HS-27A (cell line): ENCODE measurements around the gene NAIF1.

Experiments used
- DNase-seq: peaks from one replicate; pipeline ENCODE4 v3.0.0-alpha.2; 2012; ENCODE audit warnings: low read depth, missing footprints

NAIF1 gene

DNA sequence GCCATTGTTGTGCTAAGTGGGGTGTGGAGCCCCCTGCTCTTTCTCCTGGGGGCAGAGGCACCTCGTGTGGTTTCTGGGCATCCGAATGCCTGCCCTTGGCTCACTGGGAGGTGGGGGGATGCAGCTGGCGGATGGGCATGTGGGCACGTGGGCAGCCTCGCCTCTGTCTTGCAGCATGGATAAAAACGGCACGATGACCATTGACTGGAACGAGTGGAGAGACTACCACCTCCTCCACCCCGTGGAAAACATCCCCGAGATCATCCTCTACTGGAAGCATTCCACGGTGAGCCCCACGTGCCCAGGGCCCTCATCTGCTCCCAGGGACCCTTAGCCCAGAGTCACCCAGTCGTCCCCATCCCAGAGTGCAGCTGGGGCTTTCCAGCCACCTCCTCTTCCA is 35.1 kb upstream of the NAIF1 start:
- no peak for DNase-seq

DNA sequence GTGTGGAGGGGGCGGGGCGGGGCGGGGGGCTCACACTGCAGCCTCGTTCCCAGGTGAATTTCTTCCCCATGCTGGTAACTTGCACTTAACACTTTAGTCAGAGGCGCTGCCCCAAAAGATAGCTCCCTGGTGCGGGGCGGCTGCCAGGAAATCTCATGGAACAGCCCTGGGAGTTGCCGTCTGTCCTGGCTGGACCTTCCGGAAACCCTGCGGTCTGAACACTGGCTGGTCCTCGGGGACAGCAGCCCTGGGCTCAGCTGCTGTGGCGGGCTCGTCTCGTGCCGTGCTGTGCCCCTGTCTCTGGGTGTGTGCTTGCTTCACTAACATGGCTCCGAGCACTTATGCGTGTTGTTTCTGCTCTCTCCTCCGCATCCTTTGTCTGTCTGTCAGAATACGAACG is 34.6 kb upstream of the NAIF1 start:
- no peak for DNase-seq

DNA sequence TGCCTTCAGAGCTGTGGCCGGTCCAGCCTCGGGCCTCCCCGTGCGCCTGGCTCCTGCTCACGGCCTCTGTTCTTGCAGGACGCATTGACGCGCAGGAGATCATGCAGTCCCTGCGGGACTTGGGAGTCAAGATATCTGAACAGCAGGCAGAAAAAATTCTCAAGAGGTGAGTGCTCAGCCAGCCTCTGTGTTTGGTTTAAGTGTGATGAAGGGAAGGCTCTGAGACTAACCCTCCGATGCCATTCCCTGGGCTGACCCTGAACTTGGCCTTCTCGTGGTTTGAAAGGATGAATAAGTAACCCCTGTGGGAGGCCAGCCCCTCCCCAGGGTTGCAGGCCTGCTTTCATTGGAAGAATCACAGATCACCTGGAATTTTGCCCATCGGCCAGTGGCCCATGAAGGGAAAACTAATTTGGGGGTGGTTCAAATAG is 34.1 kb upstream of the NAIF1 start:
- DNase-seq, result no peak

DNA sequence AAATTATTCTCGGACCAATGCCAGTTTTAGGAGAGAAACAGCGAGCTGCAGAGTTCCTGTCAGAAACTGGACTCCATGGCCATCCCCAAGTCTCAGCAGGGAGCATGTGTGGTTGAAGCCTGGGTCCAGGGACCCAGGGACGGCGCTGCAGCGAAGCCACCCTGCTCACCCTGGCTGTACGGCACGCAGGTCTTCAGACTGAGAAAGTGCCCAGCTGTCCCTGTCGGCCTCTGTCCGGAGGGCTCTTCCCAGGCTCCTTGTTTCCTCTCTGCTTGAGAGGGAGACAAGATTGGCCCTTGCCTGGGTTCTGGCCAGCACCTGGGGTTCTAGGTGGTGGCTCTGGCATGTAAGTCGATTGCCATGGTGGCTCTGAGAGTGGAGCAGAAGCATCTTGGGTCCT is 33.5 kb upstream of the NAIF1 start:
- DNase-seq, result no peak

DNA sequence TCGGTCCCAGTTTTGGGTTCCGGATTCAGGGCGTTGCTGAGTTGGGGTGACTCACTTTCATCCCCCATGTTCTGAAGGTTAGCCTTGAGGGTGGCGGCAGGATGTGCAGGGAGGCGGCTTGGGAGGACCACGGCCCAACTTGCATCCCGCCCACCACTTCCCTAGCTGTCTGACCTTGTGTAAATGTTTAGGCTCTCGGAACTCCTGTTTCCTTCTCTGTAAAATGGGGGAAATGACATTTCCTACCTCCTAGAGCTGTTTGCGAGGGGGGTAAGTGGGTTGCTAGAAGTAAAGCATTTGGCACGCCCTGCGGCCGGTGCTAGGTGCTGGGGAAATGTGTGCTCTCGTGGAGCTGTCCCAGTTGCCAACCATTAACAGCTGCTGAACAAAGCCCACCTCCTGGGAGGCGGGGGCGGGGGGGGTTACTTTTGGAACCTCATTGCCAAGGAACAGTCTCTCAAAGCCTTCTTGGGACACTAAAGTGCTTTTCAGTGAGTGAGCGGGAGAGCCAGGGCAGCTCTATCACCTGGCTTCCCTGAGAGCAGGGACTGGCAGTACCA is 32.9 kb upstream of the NAIF1 start:
- DNase-seq, result no peak

DNA sequence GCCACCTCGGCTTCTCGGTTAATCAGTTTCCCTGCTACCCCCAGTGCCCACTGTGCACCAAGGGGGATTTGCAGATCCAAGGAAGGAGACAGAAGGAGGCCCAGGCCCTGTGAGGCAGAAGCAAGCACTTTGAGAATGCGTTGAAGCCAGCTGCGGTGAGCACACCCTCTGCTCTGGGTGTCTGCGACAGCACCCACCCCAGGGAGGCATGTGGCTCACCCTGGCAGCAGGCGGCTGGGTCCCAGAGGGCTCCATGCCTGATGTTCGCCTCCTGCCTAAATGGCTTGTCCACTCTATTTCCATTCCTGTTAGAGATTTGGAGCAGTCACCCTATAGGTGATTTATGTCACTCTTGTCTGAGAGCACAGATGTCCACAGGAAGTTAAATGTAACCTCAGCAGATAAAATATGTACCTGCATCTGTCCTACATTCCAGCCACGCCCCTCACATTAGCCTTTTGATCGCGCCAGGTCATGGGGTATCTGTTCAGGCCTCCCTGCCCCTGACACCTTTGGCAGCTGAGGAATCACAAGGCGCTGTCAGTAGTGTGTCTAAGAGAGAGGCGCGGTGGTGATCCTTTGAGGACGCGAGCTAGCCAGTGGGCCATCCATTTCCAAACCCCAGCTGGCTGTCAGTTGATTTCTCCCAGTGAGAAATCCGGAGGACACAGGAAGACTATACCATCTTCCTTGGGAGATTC is 32.3 kb upstream of the NAIF1 start:
- peak; percentile 40 for DNase-seq

DNA sequence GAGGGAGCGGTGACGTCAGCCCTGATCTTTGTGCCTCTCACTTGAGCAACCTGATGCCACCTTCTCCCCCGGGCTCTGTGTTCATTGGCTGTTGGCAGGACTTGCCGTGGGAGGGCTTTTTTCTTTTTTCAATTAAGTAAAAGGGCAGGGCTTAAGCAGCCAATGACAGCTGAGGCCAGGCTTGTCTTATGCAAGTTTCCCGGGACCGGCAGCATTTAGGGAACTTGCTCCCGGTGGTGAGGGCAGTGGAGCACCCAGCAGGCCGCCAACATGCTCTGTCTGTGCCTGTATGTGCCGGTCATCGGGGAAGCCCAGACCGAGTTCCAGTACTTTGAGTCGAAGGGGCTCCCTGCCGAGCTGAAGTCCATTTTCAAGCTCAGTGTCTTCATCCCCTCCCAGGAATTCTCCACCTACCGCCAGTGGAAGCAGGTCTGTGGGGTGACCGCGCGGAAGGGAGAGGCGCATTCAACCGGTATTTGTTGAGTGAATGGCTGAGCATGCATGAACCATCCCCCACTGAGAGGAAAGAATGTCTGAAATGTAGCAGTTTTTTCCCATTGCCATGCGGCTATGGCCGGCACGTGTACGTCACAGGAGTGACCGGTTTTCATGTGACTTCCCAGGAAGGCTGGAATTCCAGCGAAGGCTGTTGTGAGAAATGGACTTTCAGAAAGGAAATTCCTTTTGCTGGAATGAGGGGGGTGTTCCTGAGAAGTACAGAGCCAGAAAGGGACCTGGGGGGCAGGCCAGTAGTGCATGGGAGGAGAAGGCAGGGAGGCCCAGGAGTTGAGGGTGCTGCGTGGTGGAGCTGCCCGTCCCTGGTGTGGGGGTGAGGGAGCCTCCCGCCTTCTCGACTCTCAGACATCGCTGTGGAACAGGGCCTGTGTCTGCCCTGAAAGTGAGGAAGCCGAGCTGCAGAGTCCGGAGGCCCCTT is 31.4 kb upstream of the NAIF1 start:
- peak; percentile 95 for DNase-seq

DNA sequence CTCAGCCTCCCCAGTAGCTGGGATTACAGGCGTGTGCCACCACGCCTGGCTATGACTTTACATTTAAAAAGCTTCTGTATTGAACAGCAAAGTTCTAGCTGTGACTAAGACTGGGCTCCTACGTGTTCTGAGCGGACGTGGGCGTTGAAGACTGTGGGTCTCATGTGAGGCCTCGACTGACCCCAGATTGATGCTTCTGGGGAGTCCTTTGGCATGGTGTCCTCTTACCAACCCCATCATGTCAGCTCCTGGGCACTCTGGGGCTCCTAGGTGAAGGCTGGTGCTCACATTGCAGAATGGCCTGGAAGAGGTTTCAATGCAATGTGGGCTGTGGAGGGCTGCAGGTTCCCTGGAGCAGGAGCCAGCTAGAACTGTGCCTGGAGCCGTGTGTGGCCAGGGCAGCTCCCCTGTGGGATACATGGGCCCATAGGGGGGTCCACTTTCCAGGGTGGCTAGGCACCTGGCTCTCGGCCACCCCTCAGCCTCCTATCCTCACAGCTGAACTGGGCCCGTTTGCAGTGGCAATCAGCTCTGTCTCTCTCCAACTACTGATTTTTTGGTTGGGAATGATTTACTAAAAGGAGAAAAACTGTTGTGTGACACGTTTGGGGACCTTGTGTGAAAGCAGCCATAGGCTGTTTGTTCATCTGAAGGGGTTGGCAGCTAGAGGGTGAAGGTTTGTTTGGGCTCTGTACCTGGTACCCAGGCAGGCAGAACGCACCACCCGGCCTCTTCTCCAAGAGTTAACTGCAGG is 30.6 kb upstream of the NAIF1 start:
- DNase-seq, result no peak

DNA sequence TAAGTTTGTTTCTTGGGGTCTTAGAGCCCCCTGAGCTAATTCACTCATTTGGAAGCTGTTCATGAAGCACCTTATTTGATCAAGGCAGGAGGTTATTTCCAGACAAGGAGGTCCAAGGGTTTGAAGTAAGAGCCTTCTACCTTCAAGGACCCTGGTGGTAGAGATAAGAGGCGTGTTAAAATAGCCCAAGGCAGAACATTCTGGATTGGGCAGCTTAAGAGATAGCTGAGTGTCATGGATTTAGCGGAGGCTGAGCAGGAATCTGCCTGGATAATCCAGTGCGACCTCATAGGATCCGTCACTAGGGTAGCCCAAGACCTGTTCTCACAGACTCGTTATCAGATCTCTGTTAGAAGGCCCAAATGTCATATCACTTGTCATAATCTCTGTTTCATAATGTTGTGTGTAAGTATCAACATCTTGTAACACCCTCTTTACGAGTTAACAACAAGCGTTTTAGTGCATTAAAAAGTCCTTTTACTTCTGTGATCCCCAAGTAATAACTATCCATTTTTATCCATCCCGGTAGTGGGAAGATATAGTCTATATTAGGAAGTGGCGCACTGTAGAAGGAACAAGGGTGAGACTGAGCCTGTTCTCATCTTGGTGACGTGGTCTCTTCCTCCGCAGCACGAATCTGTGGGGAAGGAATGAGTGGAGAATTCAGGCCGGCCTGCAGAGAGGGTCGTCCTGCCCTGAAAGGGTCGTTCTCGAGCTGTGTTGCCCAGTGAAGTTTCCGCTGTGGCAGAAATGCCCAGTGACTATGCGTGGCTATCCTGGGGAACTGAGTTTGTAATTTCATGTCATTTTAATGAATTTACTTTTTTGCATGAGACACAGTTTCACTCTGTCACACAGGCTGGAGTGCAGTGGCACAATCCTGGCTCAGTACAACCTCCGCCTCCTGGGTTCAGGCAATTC is 29.8 kb upstream of the NAIF1 start:
- DNase-seq, result no peak

DNA sequence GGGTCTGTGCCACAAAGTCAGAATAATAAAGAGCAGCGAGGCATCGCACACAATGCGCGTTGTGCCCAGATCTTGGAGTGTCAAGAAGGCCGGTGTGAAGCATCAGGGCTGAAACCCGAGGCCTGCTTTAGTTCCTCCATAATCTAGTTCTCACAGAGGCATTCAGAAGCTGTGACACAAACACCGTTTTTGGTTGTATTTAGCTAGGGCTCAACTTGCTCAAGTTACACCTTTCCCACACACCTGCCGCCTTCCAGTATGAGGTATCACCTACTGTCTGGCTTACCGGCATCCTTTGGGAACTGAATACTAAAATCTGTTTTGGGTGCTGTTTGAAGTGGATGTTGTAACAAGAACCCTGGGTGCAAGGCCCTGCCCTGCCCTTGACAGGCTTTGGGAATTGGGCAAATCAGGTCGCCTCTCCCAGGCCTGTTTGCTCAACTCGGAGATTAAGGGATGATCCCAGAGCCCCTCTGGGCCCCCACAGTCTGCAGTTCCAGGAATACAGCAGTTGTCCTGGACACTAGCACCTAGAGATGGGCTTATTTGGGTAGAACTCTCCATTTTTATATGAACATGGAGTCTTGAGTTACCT is 27.9 kb upstream of the NAIF1 start:
- DNase-seq, result no peak

DNA sequence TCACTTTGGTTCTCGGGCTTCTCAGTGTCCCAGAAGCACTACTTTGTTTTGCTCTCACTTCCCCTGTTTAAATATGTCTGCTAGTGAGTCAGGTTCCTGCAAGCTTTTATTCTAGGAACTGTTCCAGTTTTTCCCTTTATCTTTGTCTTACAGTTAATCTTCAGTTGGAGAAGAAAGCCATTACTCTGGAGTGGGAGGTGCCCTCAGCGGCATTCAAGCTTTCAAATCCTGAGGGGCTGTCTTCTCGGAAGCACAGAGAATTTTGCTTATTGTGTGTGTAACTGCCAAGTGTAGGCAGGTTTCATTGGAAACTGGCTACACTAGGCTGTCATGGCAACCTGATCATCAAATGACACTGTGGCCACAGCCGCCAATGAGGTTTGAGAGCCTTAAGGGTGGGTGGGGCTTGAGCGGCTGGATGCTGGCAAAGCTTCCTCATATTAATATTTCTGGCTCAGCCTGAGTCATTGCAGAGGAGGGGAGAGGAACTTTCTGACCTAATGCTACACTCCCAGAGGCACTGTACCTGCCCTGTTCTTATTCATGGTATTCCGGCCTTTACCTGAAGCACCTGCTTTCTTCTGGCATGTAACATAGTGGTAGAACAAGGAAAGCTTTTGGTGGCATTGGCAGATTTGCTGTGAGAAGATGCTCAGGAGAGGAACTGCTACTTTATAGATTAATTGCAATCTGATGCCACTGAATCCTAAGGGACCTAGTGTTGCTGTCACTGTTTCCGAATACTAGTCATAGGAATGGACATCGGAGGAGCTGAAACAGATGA is 27.2 kb upstream of the NAIF1 start:
- DNase-seq, result peak; percentile 85

DNA sequence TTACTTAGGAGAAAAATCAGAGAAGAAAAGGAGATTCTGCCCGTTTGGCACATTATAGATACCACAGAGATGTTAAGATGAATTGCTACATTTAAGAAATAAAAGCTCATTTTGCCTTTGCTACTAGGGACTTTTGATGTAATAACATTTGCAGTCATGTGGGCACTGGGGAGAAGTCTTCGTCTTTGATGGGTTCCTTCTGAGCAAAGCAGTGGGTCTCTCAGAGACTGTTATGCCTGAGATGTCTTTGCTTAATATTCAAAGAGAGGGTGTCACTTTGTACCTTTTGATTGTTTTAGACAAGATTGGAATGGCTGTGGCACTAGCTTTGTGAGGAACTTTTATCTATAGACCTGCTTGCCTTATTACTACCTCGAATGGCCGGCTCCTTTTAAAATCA is 25.9 kb upstream of the NAIF1 start:
- no peak for DNase-seq

DNA sequence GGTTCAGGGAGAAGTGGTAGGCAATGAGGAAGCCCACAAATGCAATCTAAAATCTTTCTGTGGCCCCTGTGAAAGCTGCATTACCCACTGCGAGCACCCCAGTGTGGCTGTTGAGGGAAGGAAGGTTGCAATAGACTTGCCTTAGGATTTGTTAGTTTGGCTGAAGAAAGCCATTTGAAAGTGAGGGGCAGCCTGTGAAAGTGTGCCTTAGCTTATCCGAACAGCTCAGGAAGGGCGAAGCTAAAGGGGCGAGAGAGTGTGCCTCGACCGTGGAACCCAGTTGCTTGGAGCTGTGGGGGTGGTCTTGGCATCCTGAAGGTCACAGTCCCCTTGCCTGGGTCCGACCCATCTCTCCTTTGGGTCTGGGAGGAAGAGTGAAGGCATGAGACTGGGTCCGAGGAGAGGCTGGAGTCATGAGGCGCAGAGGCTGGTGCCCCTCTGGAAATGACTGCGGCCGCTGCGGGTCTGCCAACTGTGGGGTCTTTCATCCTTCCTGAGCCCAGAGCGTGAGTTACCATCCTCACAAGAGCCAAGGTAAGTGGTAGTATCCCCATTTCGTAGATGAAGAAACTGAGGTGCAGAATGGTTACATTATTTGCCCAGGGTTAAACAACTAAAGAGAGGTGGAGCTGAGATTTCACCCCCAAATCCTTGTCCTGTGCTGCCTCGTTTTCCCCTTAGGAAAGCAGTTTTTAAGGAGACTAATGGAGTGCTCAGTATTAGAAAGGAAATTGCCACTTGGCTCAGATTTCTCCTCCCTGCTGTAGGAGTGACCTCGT is 25.3 kb upstream of the NAIF1 start:
- DNase-seq, result no peak

DNA sequence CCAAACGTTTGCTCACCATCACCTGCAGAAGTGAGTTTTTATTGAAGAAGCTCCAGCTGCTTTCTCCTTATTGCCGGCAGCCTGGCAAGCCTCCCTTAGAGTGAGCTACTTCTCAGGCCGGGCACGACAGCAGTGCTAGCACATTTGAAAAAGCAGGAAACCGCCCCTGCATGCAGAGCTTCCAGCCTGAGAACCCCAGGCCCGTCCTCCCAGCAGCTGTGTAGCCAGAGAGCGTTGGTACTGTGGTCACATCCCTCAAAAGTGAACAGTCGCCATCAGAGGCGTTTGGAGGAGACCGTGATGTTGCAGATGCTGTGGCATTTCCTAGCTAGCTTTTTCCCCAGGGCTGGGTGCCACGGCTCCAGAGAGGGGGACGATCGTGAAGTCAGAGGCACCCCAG is 24.5 kb upstream of the NAIF1 start:
- DNase-seq, result no peak

DNA sequence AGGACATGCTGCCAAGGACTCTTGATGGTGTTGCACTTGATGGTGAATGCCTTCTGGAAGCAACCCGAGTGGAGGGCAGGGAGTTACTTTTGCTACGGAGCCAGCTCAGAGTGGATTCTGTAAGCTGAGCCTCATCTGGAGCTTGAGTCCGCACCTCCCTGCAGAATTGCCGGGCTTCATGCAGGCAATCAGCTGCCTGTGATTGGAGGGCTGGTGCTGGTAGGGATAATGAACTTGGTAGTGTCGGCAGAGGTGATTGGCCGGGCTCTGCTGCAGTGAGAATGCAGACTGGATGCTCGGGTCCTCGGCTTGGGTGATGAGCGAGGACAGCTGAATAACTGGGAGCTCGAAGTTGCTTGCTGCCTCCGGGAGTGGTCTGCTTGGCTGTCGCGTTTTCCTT is 24.0 kb upstream of the NAIF1 start:
- no peak for DNase-seq

DNA sequence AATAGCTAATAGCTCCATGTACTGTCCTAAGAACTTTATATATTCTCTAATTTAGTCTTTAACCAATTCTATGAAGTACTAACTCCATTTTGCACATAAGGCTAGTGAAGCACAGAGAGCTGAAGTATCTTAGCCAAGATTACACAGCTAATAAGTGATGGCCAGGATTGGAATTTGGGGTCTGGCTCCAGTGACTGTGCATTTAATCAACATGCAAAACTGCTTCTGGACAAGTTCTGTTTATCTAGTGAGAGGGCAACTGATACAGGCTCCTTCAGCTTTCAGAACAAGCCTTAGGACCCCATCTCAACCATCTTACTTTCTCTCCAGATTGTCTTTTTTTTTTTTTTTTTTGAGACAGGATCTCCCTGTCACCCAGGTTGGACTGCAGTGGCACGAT is 22.2 kb upstream of the NAIF1 start:
- no peak for DNase-seq

DNA sequence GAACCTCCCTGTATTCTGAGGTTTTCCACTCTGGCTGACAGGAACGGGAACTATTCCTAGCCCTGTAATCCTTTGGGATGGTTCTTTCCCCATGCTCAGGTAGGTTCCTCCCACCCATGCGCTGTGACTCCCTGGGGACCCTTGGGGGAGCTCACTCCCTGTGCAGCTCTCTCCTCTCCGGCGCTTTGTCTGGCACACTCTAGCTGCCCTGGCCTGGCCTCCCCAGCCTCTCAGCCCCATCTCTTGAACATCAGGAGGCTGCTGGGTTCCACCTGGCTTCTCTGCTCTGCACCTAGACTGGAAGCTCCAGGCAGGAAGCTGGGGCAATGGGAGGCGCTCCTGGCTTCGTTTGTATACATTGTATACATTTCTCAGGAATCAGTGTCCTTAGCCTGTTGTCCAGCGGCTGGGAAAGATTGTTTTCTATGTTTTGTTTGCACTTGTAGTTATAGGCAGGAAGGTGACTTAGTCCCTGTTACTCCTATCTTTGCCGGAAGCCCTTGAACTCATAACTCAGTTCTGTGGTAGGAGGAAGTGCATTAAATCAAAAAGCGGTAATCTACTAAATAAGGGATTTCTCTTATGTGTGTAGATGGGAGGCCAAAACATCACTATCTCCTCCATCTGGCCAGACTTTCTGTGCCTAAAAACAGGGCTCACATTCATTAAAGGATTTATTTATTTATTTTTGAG is 21.3 kb upstream of the NAIF1 start:
- DNase-seq, result no peak

DNA sequence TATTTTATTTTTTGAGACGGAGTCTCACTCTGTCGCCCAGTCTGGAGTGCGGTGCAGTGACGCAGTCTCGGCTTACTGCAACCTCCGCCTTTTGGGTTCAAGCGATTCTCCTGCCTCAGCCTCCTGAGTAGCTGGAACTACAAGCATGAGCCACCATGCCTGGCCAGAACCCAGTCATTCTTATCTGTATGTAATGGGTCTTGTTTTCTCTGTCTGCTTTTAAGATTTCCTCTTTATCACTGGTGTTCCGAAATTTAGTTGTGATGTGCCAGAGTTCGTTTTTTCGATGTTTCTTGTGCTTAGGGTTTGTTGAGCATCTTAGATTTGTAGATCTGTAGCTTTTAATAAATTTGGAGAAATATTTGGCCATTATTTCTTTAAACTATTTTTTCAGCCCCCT is 20.1 kb upstream of the NAIF1 start:
- DNase-seq, result no peak

DNA sequence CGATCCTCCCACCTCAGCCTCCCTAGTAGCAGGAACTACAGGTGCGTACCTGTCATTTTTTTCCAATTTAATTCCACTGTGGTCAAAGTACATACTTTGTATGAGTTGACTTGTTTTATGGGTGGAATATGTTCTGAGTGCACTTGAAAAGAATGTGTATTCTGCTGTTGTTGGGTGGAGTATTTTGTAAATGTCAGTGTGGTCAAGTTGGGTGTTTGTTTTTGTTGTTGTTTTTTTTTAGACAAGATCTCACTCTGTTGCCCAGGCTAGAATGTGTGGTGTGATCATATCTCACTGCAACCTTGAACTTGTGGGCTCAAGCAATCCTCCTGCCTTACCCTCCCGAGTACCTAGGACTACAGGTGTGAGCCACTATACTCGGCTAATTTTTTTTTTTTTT is 18.8 kb upstream of the NAIF1 start:
- DNase-seq, result no peak
